SK-N-SH treated with all-trans-retinoic acid at 6 μM for 48 hours (cell line): ENCODE measurements around the gene CAPN13.

ENCODE experiments used
- ATAC-seq: fragments of 200-7000 bp; cut with Tn5 transposase; 3 replicates; pipeline ENCODE4 v1.9.1; 2020; ENCODE audit warnings: mild to moderate bottlenecking, moderate library complexity
- ARNTL ChIP-seq: fragments of 450-650 bp; formaldehyde crosslinking; IDR thresholded peaks from 2 replicates; pipeline ENCODE4 v1.5.0; 2020; ENCODE audit warnings: low read depth, mild to moderate bottlenecking, moderate library complexity, borderline replicate concordance
- BACH2 ChIP-seq: fragments of 250-450 bp; sonication (Bioruptor Pico); IDR thresholded peaks from 2 replicates; pipeline ENCODE4 v1.9.0; 2021; ENCODE audit warnings: mild to moderate bottlenecking, borderline replicate concordance
- CREB5 ChIP-seq: fragments of 250-450 bp; sonication (Bioruptor Pico); IDR thresholded peaks from 2 replicates; pipeline ENCODE4 v1.5.1; 2020; ENCODE audit warnings: low read depth, mild to moderate bottlenecking, moderate library complexity
- CSDC2 ChIP-seq: fragments of 250-450 bp; sonication (Bioruptor Pico); IDR thresholded peaks from 2 replicates; pipeline ENCODE4 v1.5.0; 2020; ENCODE audit warnings: mild to moderate bottlenecking, moderate library complexity
- CSRNP3 ChIP-seq: fragments of 250-450 bp; sonication (Bioruptor Pico); IDR thresholded peaks from 2 replicates; pipeline ENCODE4 v1.5.1; 2021; ENCODE audit warnings: mild to moderate bottlenecking, moderate library complexity
- ESRRG ChIP-seq: fragments of 250-450 bp; sonication (Bioruptor Pico); IDR thresholded peaks from 2 replicates; pipeline ENCODE4 v1.6.1; 2021; ENCODE audit warnings: mild to moderate bottlenecking
- GLIS3 ChIP-seq: fragments of 250-450 bp; sonication (Bioruptor Pico); IDR thresholded peaks from 2 replicates; pipeline ENCODE4 v1.5.0; 2020; ENCODE audit warnings: mild to moderate bottlenecking, moderate library complexity
- ISL1 ChIP-seq: fragments of 250-450 bp; sonication (Bioruptor Pico); IDR thresholded peaks from 2 replicates; pipeline ENCODE4 v2.1.2; 2022; ENCODE audit warnings: mild to moderate bottlenecking, moderate library complexity
- OSR1 ChIP-seq: fragments of 250-450 bp; sonication (Bioruptor Pico); IDR thresholded peaks from 2 replicates; pipeline ENCODE4 v1.8.0; 2022; ENCODE audit warnings: moderate library complexity, mild to moderate bottlenecking, inconsistent platforms
- PATZ1 ChIP-seq: fragments of 250-450 bp; sonication (Bioruptor Pico); IDR thresholded peaks from 2 replicates; pipeline ENCODE4 v1.8.0; 2020; ENCODE audit warnings: mild to moderate bottlenecking, moderate library complexity, borderline replicate concordance
- POU6F1 ChIP-seq: fragments of 250-450 bp; sonication (Bioruptor Pico); IDR thresholded peaks from 2 replicates; pipeline ENCODE4 v1.8.0; 2021; ENCODE audit warnings: low read depth, mild to moderate bottlenecking, moderate library complexity, borderline replicate concordance
- PPARA ChIP-seq: fragments of 250-450 bp; sonication (Bioruptor Pico); IDR thresholded peaks from 2 replicates; pipeline ENCODE4 v1.5.0; 2020; ENCODE audit warnings: mild to moderate bottlenecking, borderline replicate concordance
- RARB ChIP-seq: fragments of 250-450 bp; sonication (Bioruptor Pico); IDR thresholded peaks from 2 replicates; pipeline ENCODE4 v1.8.0; 2021; ENCODE audit warnings: mild to moderate bottlenecking, moderate library complexity
- SNAI2 ChIP-seq: fragments of 250-450 bp; sonication (Bioruptor Pico); IDR thresholded peaks from 2 replicates; pipeline ENCODE4 v1.5.0; 2020; ENCODE audit warnings: mild to moderate bottlenecking, moderate library complexity
- TOX ChIP-seq: fragments of 250-450 bp; sonication (Bioruptor Pico); IDR thresholded peaks from 2 replicates; pipeline ENCODE4 v1.8.0; 2021; ENCODE audit warnings: mild to moderate bottlenecking, moderate library complexity, borderline replicate concordance
- ZC3H10 ChIP-seq: fragments of 250-450 bp; sonication (Bioruptor Pico); IDR thresholded peaks from 2 replicates; pipeline ENCODE4 v1.5.1; 2021; ENCODE audit warnings: mild to moderate bottlenecking, moderate library complexity
- ZFP3 ChIP-seq: fragments of 250-450 bp; sonication (Bioruptor Pico); IDR thresholded peaks from 2 replicates; pipeline ENCODE4 v1.5.0; 2020; ENCODE audit warnings: mild to moderate bottlenecking, moderate library complexity
- ZFP30 ChIP-seq: fragments of 450-650 bp; formaldehyde crosslinking; IDR thresholded peaks from 2 replicates; pipeline ENCODE4 v1.5.0; 2022; ENCODE audit warnings: mild to moderate bottlenecking, moderate library complexity
- ZNF565 ChIP-seq: fragments of 450-650 bp; formaldehyde crosslinking; conservative IDR thresholded peaks from 2 replicates; pipeline ENCODE4 v1.5.0; 2020; ENCODE audit warnings: low read depth, mild to moderate bottlenecking, moderate library complexity
- ZNF70 ChIP-seq: fragments of 450-650 bp; formaldehyde crosslinking; IDR thresholded peaks from 2 replicates; pipeline ENCODE4 v1.5.0; 2020; ENCODE audit warnings: mild to moderate bottlenecking, moderate library complexity
- ZNF8 ChIP-seq: fragments of 450-650 bp; formaldehyde crosslinking; IDR thresholded peaks from 2 replicates; pipeline ENCODE4 v1.5.0; 2020; ENCODE audit warnings: mild to moderate bottlenecking, moderate library complexity

The CAPN13 gene

GRCh38 chr2:30780776-30781330, 26.4 kb downstream of the CAPN13 start:
- no peak for ATAC-seq
- no peak for TF ChIP-seq OSR1 (CRISPR knock-in tag)
- no peak for TF ChIP-seq ZC3H10 (CRISPR knock-in tag)
- no peak for TF ChIP-seq ZFP30 (CRISPR knock-in tag)
- TF ChIP-seq ZNF565 (CRISPR knock-in tag): no peak
- no peak for TF ChIP-seq POU6F1 (CRISPR knock-in tag)
- no peak for TF ChIP-seq ESRRG
- TF ChIP-seq SNAI2: no peak
- no peak for TF ChIP-seq ISL1 (CRISPR knock-in tag)
- no peak for TF ChIP-seq GLIS3 (CRISPR knock-in tag)
- TF ChIP-seq CREB5 (CRISPR knock-in tag): no peak
- no peak for TF ChIP-seq RARB
- no peak for TF ChIP-seq BACH2 (CRISPR knock-in tag)

GRCh38 chr2:30778611-30779010, 28.6 kb downstream of the CAPN13 start:
- ATAC-seq: no peak
- no peak for TF ChIP-seq PPARA

- no peak for TF ChIP-seq GLIS3 (CRISPR knock-in tag)
- no peak for TF ChIP-seq CREB5 (CRISPR knock-in tag)
- TF ChIP-seq TOX (CRISPR knock-in tag): no peak
- TF ChIP-seq ISL1 (CRISPR knock-in tag): no peak
- TF ChIP-seq CSDC2 (CRISPR knock-in tag): no peak
- TF ChIP-seq ZC3H10 (CRISPR knock-in tag): no peak
- no peak for TF ChIP-seq OSR1 (CRISPR knock-in tag)
- no peak for TF ChIP-seq PATZ1 (CRISPR knock-in tag)
- TF ChIP-seq CSRNP3 (CRISPR knock-in tag): no peak
- TF ChIP-seq ZNF8 (CRISPR knock-in tag): no peak
- ATAC-seq: no peak
Measured at GRCh38 chr2:30777661-30778505, 29.4 kb downstream of the CAPN13 start.

- TF ChIP-seq ARNTL (no peak), ZFP3 (no peak), BACH2 (CRISPR knock-in tag) (no peak), ESRRG (no peak), GLIS3 (CRISPR knock-in tag) (no peak), CSDC2 (CRISPR knock-in tag) (no peak), ZFP30 (CRISPR knock-in tag) (no peak), CSRNP3 (CRISPR knock-in tag) (no peak), ZC3H10 (CRISPR knock-in tag) (no peak), ZNF70 (CRISPR knock-in tag) (no peak), POU6F1 (CRISPR knock-in tag) (no peak), RARB (no peak), ZNF565 (CRISPR knock-in tag) (no peak)
- TF ChIP-seq, all 23 proteins: peak for 0
- ATAC-seq: no peak
Measured at GRCh38 chr2:30776831-30777635, 30.2 kb downstream of the CAPN13 start.
